Measurements from ENCODE around the gene PTPRD.

Gene PTPRD

GRCh38 chr9:9605681-9606080, 1007.1 kb downstream of the PTPRD start:
- no peak for DNase-seq (ENCODE audit: low read depth)

GRCh38 chr9:9603345-9603744, 1009.5 kb downstream of the PTPRD start:
- no peak for DNase-seq (ENCODE audit: low read depth)

- DNase-seq (ENCODE audit: low read depth), result no peak
Measured at GRCh38 chr9:9598723-9599122, 1014.1 kb downstream of the PTPRD start.

GRCh38 chr9:9592104-9592503, 1020.7 kb downstream of the PTPRD start:
- DNase-seq (ENCODE audit: low read depth), result no peak

- DNase-seq (ENCODE audit: low read depth), result no peak
Measured at GRCh38 chr9:9585920-9586319, 1026.9 kb downstream of the PTPRD start.

- DNase-seq (ENCODE audit: low read depth), result no peak
Measured at GRCh38 chr9:9574080-9574479, 1038.7 kb downstream of the PTPRD start.

GRCh38 chr9:9565700-9566099, 1047.1 kb downstream of the PTPRD start:
- DNase-seq (ENCODE audit: low read depth), result no peak

- no peak for DNase-seq (ENCODE audit: low read depth)
Measured at GRCh38 chr9:9563817-9564216, 1049.0 kb downstream of the PTPRD start.

GRCh38 chr9:9560382-9561035, 1052.3 kb downstream of the PTPRD start:
- no peak for DNase-seq (ENCODE audit: low read depth)

GRCh38 chr9:9558907-9559306, 1053.9 kb downstream of the PTPRD start:
- no peak for DNase-seq (ENCODE audit: low read depth)

GRCh38 chr9:9557804-9558334, 1054.9 kb downstream of the PTPRD start:
- DNase-seq (ENCODE audit: low read depth), result no peak

- no peak for DNase-seq (ENCODE audit: low read depth)
Measured at GRCh38 chr9:9556865-9557803, 1055.7 kb downstream of the PTPRD start.

- DNase-seq (ENCODE audit: low read depth), result no peak
Measured at GRCh38 chr9:9552665-9553064, 1060.1 kb downstream of the PTPRD start.

- DNase-seq (ENCODE audit: low read depth), result no peak
Measured at GRCh38 chr9:9538766-9539165, 1074.0 kb downstream of the PTPRD start.

- no peak for DNase-seq (ENCODE audit: low read depth)
Measured at GRCh38 chr9:9538356-9538755, 1074.4 kb downstream of the PTPRD start.

- DNase-seq (ENCODE audit: low read depth), result no peak
Measured at GRCh38 chr9:9536523-9536922, 1076.3 kb downstream of the PTPRD start.

- no peak for DNase-seq (ENCODE audit: low read depth)
Measured at GRCh38 chr9:9523476-9524139, 1089.2 kb downstream of the PTPRD start.

- no peak for DNase-seq (ENCODE audit: low read depth)
Measured at GRCh38 chr9:9522406-9522805, 1090.4 kb downstream of the PTPRD start.

- DNase-seq (ENCODE audit: low read depth), result no peak
Measured at GRCh38 chr9:9521033-9521779, 1091.6 kb downstream of the PTPRD start.

GRCh38 chr9:9504869-9505268, 1107.9 kb downstream of the PTPRD start:
- DNase-seq (ENCODE audit: low read depth), result no peak

- no peak for DNase-seq (ENCODE audit: low read depth)
Measured at GRCh38 chr9:9499546-9499945, 1113.3 kb downstream of the PTPRD start.

GRCh38 chr9:9498846-9499245, 1114.0 kb downstream of the PTPRD start:
- no peak for DNase-seq (ENCODE audit: low read depth)
